Panc1 (cell line): ENCODE data around the gene ESR2.

Experiments used
- CTCF ChIP-seq: fragments of 450-650 bp; IDR thresholded peaks from 2 replicates; pipeline ENCODE4 v1.5.1; 2017; ENCODE audit warnings: mild to moderate bottlenecking
- POLR2AphosphoS5 ChIP-seq: IDR thresholded peaks from 2 replicates; pipeline ENCODE4 v1.6.1; 2012; ENCODE audit warnings: mild to moderate bottlenecking, low read depth, low read length, moderate library complexity
- SIN3A ChIP-seq: IDR thresholded peaks from 2 replicates; pipeline ENCODE4 v1.6.1; 2012; ENCODE audit warnings: low read depth, mild to moderate bottlenecking, low read length, moderate library complexity, borderline replicate concordance; ENCODE audit not compliant: insufficient read depth
- TCF7L2 ChIP-seq: IDR thresholded peaks from 2 replicates; pipeline ENCODE4 v1.6.1; 2011; ENCODE audit warnings: mild to moderate bottlenecking, low read depth, low read length, inconsistent platforms

- no peak for TF ChIP-seq SIN3A
- no peak for TF ChIP-seq CTCF
- no peak for TF ChIP-seq POLR2AphosphoS5
- TF ChIP-seq TCF7L2: no peak
Measured at GRCh38 chr14:64200170-64200569, 94.0 kb downstream of the ESR2 start.
